Spleen (tissue), 11 donors: Measurements from ENCODE around the gene AP2A1. TPM values are rescaled to one million over a fixed set of nuclear protein-coding genes. Genes with fewer than 3 reads are reported as not detected.

Experiments used
- DNase-seq: peaks from one replicate; pipeline ENCODE4 v3.0.0-alpha.2; 2020
- H3K27ac ChIP-seq, 8 donors: fragments of 200-600 bp; sonication (generic) in 7 of 8; 1 replicate in 4 of 8; 2 replicates in 4 of 8; pipeline versions ENCODE4 v1.5.0 to v1.8.0; 2016 to 2021; ENCODE audit warnings: inconsistent platforms in 4 of 8, mild to moderate bottlenecking in 4 of 8, moderate library complexity in 1 of 8
- H3K27me3 ChIP-seq, 7 donors: fragments of 200-600 bp; sonication (generic) in 6 of 7; replicated peaks in 1 of 7; 1 replicate in 4 of 7; 2 replicates in 3 of 7; pipeline versions ENCODE4 v1.5.0 to v1.8.0; 2016 to 2021; ENCODE audit warnings: inconsistent platforms in 3 of 7, mild to moderate bottlenecking in 1 of 7
- H3K36me3 ChIP-seq, 6 donors: fragments of 200-600 bp; sonication (generic) in 5 of 6; 1 replicate in 4 of 6; 2 replicates in 2 of 6; pipeline versions ENCODE4 v1.5.0 to v1.8.0; 2016 to 2021; ENCODE audit warnings: inconsistent platforms in 2 of 6
- H3K4me1 ChIP-seq, 6 donors: fragments of 200-600 bp; sonication (generic) in 5 of 6; 1 replicate in 3 of 6; 2 replicates in 3 of 6; pipeline versions ENCODE4 v1.5.0 to v1.8.0; 2016 to 2021; ENCODE audit warnings: inconsistent platforms in 3 of 6
- H3K4me3 ChIP-seq, 8 donors: fragments of 200-600 bp; sonication (generic) in 7 of 8; 1 replicate in 4 of 8; 2 replicates in 4 of 8; pipeline versions ENCODE4 v1.5.0 to v1.8.0; 2016 to 2021; ENCODE audit warnings: inconsistent platforms in 4 of 8, mild to moderate bottlenecking in 4 of 8, moderate library complexity in 2 of 8
- H3K9me3 ChIP-seq, 8 donors: fragments of 200-600 bp; sonication (generic) in 7 of 8; 1 replicate in 4 of 8; 2 replicates in 4 of 8; pipeline versions ENCODE4 v1.5.0 to v1.8.0; 2016 to 2021; ENCODE audit warnings: inconsistent platforms in 4 of 8
- CTCF ChIP-seq, 11 experiments: fragments of 200-600 bp in 7 of 11; fragments of 450-650 bp in 4 of 11; sonication (generic) in 4 of 11; IDR thresholded peaks in 8 of 11; conservative IDR thresholded peaks in 3 of 11; 1 replicate in 7 of 11; 2 replicates in 4 of 11; pipeline versions ENCODE4 v1.4.0 to v1.8.0; 2016 to 2021; ENCODE audit warnings: antibody characterized with exemption in 11 of 11, inconsistent platforms in 4 of 11, mild to moderate bottlenecking in 1 of 11
- POLR2A ChIP-seq, 3 donors: fragments of 450-650 bp; IDR thresholded peaks; one replicate each; pipeline ENCODE4 v1.5.1; 2017; ENCODE audit warnings: antibody characterized with exemption in 3 of 3, mild to moderate bottlenecking in 1 of 3
- POLR2AphosphoS5 ChIP-seq, 3 donors: sonication (generic); formaldehyde crosslinking; IDR thresholded peaks; one replicate each; pipeline ENCODE4 v1.5.1; 2017; ENCODE audit warnings: antibody characterized with exemption in 3 of 3
- WGBS, 5 donors: extraction: QIAGEN DNeasy Blood & Tissue Kit in 3 of 5; methylation state at CpG; one replicate each; pipeline versions ENCODE4 v1.1.5 to v1.1.7; 2013 to 2018; 5-methylcytosine and 5-hydroxymethylcytosine counted together
- intact Hi-C: fragments of 100-400 bp; cut with DNase I; formaldehyde crosslinking; loops from one replicate; pipeline ENCODE4 v1.15.0; 2023; ENCODE audit warnings: low total_unique reads
- polyA plus RNA-seq, 3 donors: library from polyadenylated mRNA; stranded (reverse); fragments of 200-250 nt; gene quantifications; one replicate each; pipeline ENCODE4 v1.2.1, GENCODE V29; 2013
- total RNA-seq, 7 donors: library from RNA; depleted of rRNA in 3 of 7; stranded (reverse); fragments of >200 nt in 3 of 7; fragmentation: NEBNext Ultra II Directional in 4 of 7; extraction: Animal tissue kit (Norgen Biotek cat#: 25700) in 4 of 7; gene quantifications; one replicate each; pipeline versions ENCODE4 v1.1.0 to v1.2.1, GENCODE V29; 2016 to 2021
- donor health status: healthy with polysubstance abuse.
- donor health status: DM: no; HTN: no; CAD: no; lungs with moderate emphysema.
- donor health status: DM: no; HTN: no; CAD: no.
- donor health status: Bipolar disorder and iron deficiency.
- donor health status: healthy.
- donor health status: DM: no; HTN: no; CAD: no.
- donor health status: DM: yes; HTN: yes; CAD: no.

AP2A1 gene
- total and polyA plus RNA-seq, 10 donors: 18.1 to 108 (median 89.1) TPM

DNA sequence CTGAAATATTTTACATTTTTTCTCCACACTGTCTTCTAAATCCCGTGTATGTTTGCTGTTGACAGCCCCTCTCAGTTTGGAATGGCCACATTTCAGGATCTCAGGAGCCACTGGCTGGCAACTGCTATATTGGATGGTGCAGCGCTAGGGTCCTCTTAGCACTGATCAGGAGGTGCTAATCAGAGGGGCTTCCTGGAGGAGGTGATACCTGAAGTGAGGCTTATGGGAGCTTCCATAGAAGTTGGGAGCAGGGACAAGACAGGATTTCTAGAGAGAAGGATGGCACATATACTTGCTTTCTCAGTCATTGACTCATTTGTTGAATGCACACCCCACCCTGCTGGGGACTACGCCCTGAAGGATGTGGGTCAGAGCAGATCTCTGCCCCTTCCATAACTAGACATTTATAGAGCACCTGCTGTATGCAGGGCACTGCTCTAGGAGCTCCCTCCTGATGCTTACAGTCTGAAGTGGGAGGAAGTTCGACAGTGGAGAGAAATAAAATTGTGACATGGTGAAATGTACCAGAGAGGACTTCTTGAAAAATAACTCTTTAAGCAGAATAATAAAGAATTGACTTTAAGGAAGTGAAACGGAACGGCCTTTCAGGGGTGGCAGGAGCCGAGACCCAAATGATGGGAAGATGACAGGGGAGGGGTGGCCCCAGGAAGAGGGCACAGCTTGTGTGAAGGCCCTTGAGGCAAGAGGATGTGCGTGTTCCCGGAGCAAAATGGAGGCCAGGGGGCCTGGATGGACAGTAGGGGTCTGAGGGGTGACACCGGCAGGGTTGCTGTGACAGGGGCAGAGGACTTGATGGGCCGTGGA is 13.1 kb downstream of the AP2A1 start:
- H3K27ac ChIP-seq: peak overlapping the region in 6 of 8 donors; percentile 26 to 81 (median 73)
- TF ChIP-seq POLR2AphosphoS5 (IDR thresholded peaks at IDR 0.05) (peak; percentile 37 to 49 (median 43)), CTCF (IDR thresholded peaks at IDR 0.05 in 8 of 11, conservative IDR thresholded peaks at IDR 0.05 in 3 of 11) (no peak)
- H3K4me3 ChIP-seq: no peak overlapping the region
- WGBS, 5 donors: 62 to 67% (median 65%) methylated on average over 11 of the region's 11 CpGs
- H3K27me3 ChIP-seq: no peaks in the 10 kb centered on the region
- no peaks in the 10 kb centered on the region for H3K9me3 ChIP-seq
- intact Hi-C loops: no loop called here
- peaks cover 7 to 67% (median 30%) of the 10 kb centered on the region in 6 donors for H3K4me1 ChIP-seq
- no peak for DNase-seq
- H3K36me3 ChIP-seq: peaks cover 0 to 82% (median 23%) of the 10 kb centered on the region in 6 donors

DNA sequence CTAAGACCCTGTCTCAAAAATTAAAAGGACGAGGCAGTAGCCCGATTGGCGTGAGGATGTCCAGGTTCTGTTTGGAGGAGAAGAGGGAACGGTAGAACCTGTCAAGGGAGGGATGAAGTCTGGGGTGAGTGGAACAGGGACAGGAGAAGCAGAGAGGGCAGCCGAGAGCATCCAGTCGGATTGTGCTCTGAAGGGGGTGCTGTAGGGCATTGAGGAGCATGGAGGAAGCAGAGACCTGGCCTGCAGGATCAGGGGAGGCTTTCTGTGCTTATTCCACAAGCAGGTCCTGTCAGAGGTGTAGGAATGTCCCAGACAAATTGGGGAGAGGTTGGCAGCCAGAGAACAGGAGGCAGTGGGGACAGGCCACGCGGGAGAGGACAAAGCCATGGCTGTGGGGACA is 14.1 kb downstream of the AP2A1 start:
- H3K36me3 ChIP-seq: peaks cover 0 to 82% (median 32%) of the 10 kb centered on the region in 6 donors
- no peaks in the 10 kb centered on the region for H3K9me3 ChIP-seq
- H3K4me1 ChIP-seq: peaks cover 7 to 66% (median 22%) of the 10 kb centered on the region in 6 donors
- peak overlapping the region in 6 of 8 donors; percentile 26 to 81 (median 73) for H3K27ac ChIP-seq
- H3K4me3 ChIP-seq: peak overlapping the region in 1 of 8 donors; percentile 16
- TF ChIP-seq CTCF (IDR thresholded peaks at IDR 0.05 in 8 of 11, conservative IDR thresholded peaks at IDR 0.05 in 3 of 11): no peak
- DNase-seq: no peak
- intact Hi-C loops: no loop called here
- 90 to 94% (median 92%) methylated on average over 8 of the region's 8 CpGs for WGBS, 5 donors
- no peaks in the 10 kb centered on the region for H3K27me3 ChIP-seq

GRCh38 chr19:49781394-49781793 is 14.6 kb downstream of the AP2A1 start:
- H3K27me3 ChIP-seq: no peaks in the 10 kb centered on the region
- 67 to 93% (median 83%) methylated on average over 7 of the region's 7 CpGs for whole genome bisulfite sequencing, 5 donors
- TF ChIP-seq POLR2AphosphoS5 (IDR thresholded peaks at IDR 0.05) (peak in 1 of 3 donors; percentile 7), POLR2A (IDR thresholded peaks at IDR 0.05) (no peak)
- H3K36me3 ChIP-seq: peaks cover 0 to 82% (median 36%) of the 10 kb centered on the region in 6 donors
- peak overlapping the region in 5 of 8 donors; percentile 61 to 81 (median 76) for H3K27ac ChIP-seq
- no peaks in the 10 kb centered on the region for H3K9me3 ChIP-seq
- peaks cover 6 to 66% (median 21%) of the 10 kb centered on the region in 6 donors for H3K4me1 ChIP-seq
- H3K4me3 ChIP-seq: peak overlapping the region in 1 of 8 donors; percentile 16
- intact Hi-C loops: no loop called here
- DNase-seq: no peak

DNA sequence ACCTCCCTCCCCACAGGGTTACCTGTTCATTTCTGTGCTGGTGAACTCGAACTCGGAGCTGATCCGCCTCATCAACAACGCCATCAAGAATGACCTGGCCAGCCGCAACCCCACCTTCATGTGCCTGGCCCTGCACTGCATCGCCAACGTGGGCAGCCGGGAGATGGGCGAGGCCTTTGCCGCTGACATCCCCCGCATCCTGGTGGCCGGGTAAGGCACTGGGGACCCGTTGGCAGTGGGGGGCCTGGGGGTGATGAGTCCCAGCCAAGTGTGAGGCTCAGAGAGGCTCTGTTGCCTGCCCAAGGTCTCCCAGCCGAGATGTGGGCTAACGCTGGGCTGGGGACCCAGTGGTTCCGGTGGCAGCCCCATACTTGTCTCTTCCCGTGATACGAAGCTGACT is 15.7 kb downstream of the AP2A1 start:
- TF ChIP-seq POLR2A (IDR thresholded peaks at IDR 0.05): no peak
- TF ChIP-seq POLR2AphosphoS5 (IDR thresholded peaks at IDR 0.05): peak in 1 of 3 donors; percentile 24
- no peak for TF ChIP-seq CTCF (IDR thresholded peaks at IDR 0.05 in 8 of 11, conservative IDR thresholded peaks at IDR 0.05 in 3 of 11)
- Histone ChIP-seq H3K36me3 (peaks cover 0 to 82% (median 36%) of the 10 kb centered on the region in 6 donors), H3K27me3 (no peaks in the 10 kb centered on the region), H3K4me1 (peaks cover 6 to 62% (median 23%) of the 10 kb centered on the region in 6 donors), H3K27ac (no peak overlapping the region), H3K4me3 (no peak overlapping the region), H3K9me3 (no peaks in the 10 kb centered on the region)
- intact Hi-C loops: no loop called here
- DNase-seq: no peak
- WGBS, 5 donors: 93 to 98% (median 97%) methylated on average over 14 to 18 of the region's 18 CpGs
